Hypothalamus (tissue), 51 donors: ENCODE data around the gene KIF11.

Experiments used
- DNase-seq, 51 donors: peaks; one replicate each; lab custom pipeline; 2025; lab: John Stamatoyannopoulos, UW

Gene KIF11

GRCh38 chr10:92667078-92667477 lies 74.1 kb downstream of the KIF11 start:
- DNase-seq, result no peak

- no peak for DNase-seq
Measured at GRCh38 chr10:92677708-92678107, 84.8 kb downstream of the KIF11 start.

GRCh38 chr10:92678206-92678605 lies 85.3 kb downstream of the KIF11 start:
- no peak for DNase-seq

- DNase-seq, result no peak
Measured at GRCh38 chr10:92681306-92681834, 88.4 kb downstream of the KIF11 start.

GRCh38 chr10:92688573-92688926 lies 95.6 kb downstream of the KIF11 start:
- no peak for DNase-seq

GRCh38 chr10:92688927-92689662 lies 96.2 kb downstream of the KIF11 start:
- DNase-seq, result peak in 2 of 51 donors; percentile 7 to 16

- DNase-seq, result peak in 10 of 51 donors; percentile 4 to 41 (median 18)
Measured at GRCh38 chr10:92689663-92690210, 96.8 kb downstream of the KIF11 start, which contains the start of gene HHEX. HHEX (plus strand) TSS chr10:92689955; CDS start chr10:92689987, 32 bp downstream.

- peak in 1 of 51 donors; percentile 11 for DNase-seq
Measured at GRCh38 chr10:92690211-92690914, 97.4 kb downstream of the KIF11 start.

- DNase-seq, result no peak
Measured at GRCh38 chr10:92690915-92691590, 98.1 kb downstream of the KIF11 start.

GRCh38 chr10:92691591-92692079 lies 98.7 kb downstream of the KIF11 start:
- DNase-seq, result peak in 11 of 51 donors; percentile 3 to 35 (median 15)

GRCh38 chr10:92692080-92692671 lies 99.2 kb downstream of the KIF11 start:
- DNase-seq, result no peak

- no peak for DNase-seq
Measured at GRCh38 chr10:92692697-92693533, 100.0 kb downstream of the KIF11 start.

- DNase-seq, result no peak
Measured at GRCh38 chr10:92693534-92693893, 100.6 kb downstream of the KIF11 start.

GRCh38 chr10:92695679-92696605 lies 103.0 kb downstream of the KIF11 start:
- no peak for DNase-seq

GRCh38 chr10:92696606-92697383 lies 103.9 kb downstream of the KIF11 start:
- DNase-seq, result no peak

GRCh38 chr10:92697663-92698511 lies 105.0 kb downstream of the KIF11 start:
- no peak for DNase-seq

- DNase-seq, result no peak
Measured at GRCh38 chr10:92699193-92699517, 106.2 kb downstream of the KIF11 start.
